Panc1 (cell line): ENCODE measurements around the gene MED13L. TPM values are rescaled to one million over a fixed set of nuclear protein-coding genes. Genes with fewer than 3 reads are reported as not detected.

Experiments
- ATAC-seq: fragments of 200-7000 bp; cut with Tn5 transposase; 2 replicates; pipeline ENCODE4 v1.9.1; 2020; ENCODE audit warnings: mild to moderate bottlenecking, moderate library complexity
- BruUV-seq: library from RNA; stranded (reverse); fragments of 400-500 nt; replicated peaks from 2 replicates; lab custom pipeline; 2021; lab: Mats Ljungman, UMichigan
- CTCF ChIA-PET: fragments of 300-600 bp; sonication (Branson Sonifier 250); formaldehyde crosslinking; loops from one replicate; lab custom pipeline; 2022; ENCODE audit warnings: antibody characterized with exemption; lab: Charles Lee
- POLR2A ChIA-PET: fragments of 300-600 bp; sonication (Branson Sonifier 250); formaldehyde crosslinking; loops from one replicate; lab custom pipeline; 2022; ENCODE audit warnings: antibody characterized with exemption; lab: Charles Lee
- DNase-seq: peaks from one replicate; pipeline ENCODE4 v3.0.0-alpha.2; 2010; ENCODE audit warnings: low read depth, low spot score
- H3K27ac ChIP-seq: 2 replicates; pipeline ENCODE4 v1.5.1; 2011; ENCODE audit warnings: mild to moderate bottlenecking, low read length, inconsistent platforms
- H3K27me3 ChIP-seq: fragments of 200-500 bp; sonication (Bioruptor generic); 2 replicates; pipeline ENCODE4 v1.6.0; 2014; ENCODE audit warnings: low read length, inconsistent platforms; ENCODE audit not compliant: control insufficient read depth, insufficient read depth
- H3K36me3 ChIP-seq: fragments of 200-500 bp; sonication (Bioruptor generic); 2 replicates; pipeline ENCODE4 v1.5.1; 2014; ENCODE audit warnings: inconsistent platforms, mild to moderate bottlenecking, low read length, moderate library complexity; ENCODE audit not compliant: control insufficient read depth, insufficient read depth
- H3K4me1 ChIP-seq: 2 replicates; pipeline ENCODE4 v1.5.1; 2011; ENCODE audit warnings: inconsistent platforms, mild to moderate bottlenecking, low read length, moderate library complexity; ENCODE audit not compliant: control insufficient read depth, insufficient read depth
- H3K4me3 ChIP-seq, 2 experiments: 2 replicates each; pipeline ENCODE4 v1.5.1; 2011 to 2012; ENCODE audit warnings: low read depth in 2 of 2, low read length in 2 of 2, mild to moderate bottlenecking in 2 of 2, inconsistent platforms in 1 of 2, moderate library complexity in 1 of 2
- H3K9me3 ChIP-seq: fragments of 200-500 bp; sonication (Bioruptor generic); 2 replicates; pipeline ENCODE4 v1.5.1; 2014; ENCODE audit warnings: low read depth, mild to moderate bottlenecking, inconsistent platforms, low read length, moderate library complexity; ENCODE audit not compliant: control insufficient read depth, insufficient read depth
- CTCF ChIP-seq: fragments of 450-650 bp; IDR thresholded peaks from 2 replicates; pipeline ENCODE4 v1.5.1; 2017; ENCODE audit warnings: mild to moderate bottlenecking
- POLR2AphosphoS5 ChIP-seq: IDR thresholded peaks from 2 replicates; pipeline ENCODE4 v1.6.1; 2012; ENCODE audit warnings: mild to moderate bottlenecking, low read depth, low read length, moderate library complexity
- REST ChIP-seq, 2 experiments: IDR thresholded peaks; 2 replicates each; pipeline ENCODE4 v1.6.1; 2011 to 2012; ENCODE audit warnings: low read depth in 2 of 2, control low read depth in 1 of 2, low read length in 1 of 2, mild to moderate bottlenecking in 1 of 2, moderate library complexity in 1 of 2; ENCODE audit not compliant: insufficient read depth in 1 of 2
- SIN3A ChIP-seq: IDR thresholded peaks from 2 replicates; pipeline ENCODE4 v1.6.1; 2012; ENCODE audit warnings: low read depth, mild to moderate bottlenecking, low read length, moderate library complexity, borderline replicate concordance; ENCODE audit not compliant: insufficient read depth
- TCF7L2 ChIP-seq: IDR thresholded peaks from 2 replicates; pipeline ENCODE4 v1.6.1; 2011; ENCODE audit warnings: mild to moderate bottlenecking, low read depth, low read length, inconsistent platforms
- in situ Hi-C: cut with HindIII; loops from 2 replicates; pipeline ENCODE4 v1.10.0; 2016; ENCODE audit warnings: low sequenced_read_pairs, low pct_unique_long_range_greater_than_20kb
- intact Hi-C: fragments of 100-400 bp; cut with micrococcal nuclease; formaldehyde crosslinking; loops from one replicate; pipeline ENCODE4 v1.10.0; 2022; ENCODE audit not compliant: unreplicated experiment
- total RNA-seq: library from RNA; stranded (reverse); gene quantifications from one replicate; pipeline ENCODE4 v1.2.1, GENCODE V29; 2021; ENCODE audit not compliant: unreplicated experiment

Gene MED13L
- total RNA-seq, 1 experiment from 2014 or later = 170 TPM

- in situ Hi-C loops = no loop called here
- peaks cover 3% of the 10 kb centered on the region; the same call in 1 of the 2 replicates for H3K36me3 ChIP-seq
- H3K27ac ChIP-seq = no peak overlapping the region
- intact Hi-C loops = no loop called here
- ATAC-seq (no peak), DNase-seq (no peak)
- no peaks in the 10 kb centered on the region for H3K4me1 ChIP-seq
- ChIA-PET POLR2A (no interaction called here), CTCF (no interaction called here)
- no peaks in the 10 kb centered on the region for H3K27me3 ChIP-seq
- TF ChIP-seq SIN3A (no peak), CTCF (no peak), REST (IDR thresholded peaks at IDR 0.05; ENCODE audit: insufficient read depth in 1 of 2, low read depth in 2 of 2, low read length in 1 of 2) (no peak), POLR2AphosphoS5 (no peak), TCF7L2 (no peak)
- BruUV-seq = no TSS peak
- no peaks in the 10 kb centered on the region for H3K9me3 ChIP-seq
- no peak overlapping the region for H3K4me3 ChIP-seq
These were observed 324.0 kb downstream of the MED13L start for GRCh38 chr12:115953450-115953849.

GRCh38 chr12:115953031-115953430 lies 324.5 kb downstream of the MED13L start:
- no peak for DNase-seq
- ChIA-PET CTCF (no interaction called here), POLR2A (no interaction called here)
- Histone ChIP-seq H3K4me1 (no peaks in the 10 kb centered on the region), H3K4me3 (no peak overlapping the region), H3K27me3 (no peaks in the 10 kb centered on the region), H3K27ac (no peak overlapping the region), H3K9me3 (no peaks in the 10 kb centered on the region), H3K36me3 (peaks cover 3% of the 10 kb centered on the region; the same call in 1 of the 2 replicates)
- intact Hi-C loops (no loop called here), in situ Hi-C loops (no loop called here)
- no TSS peak for BruUV-seq
- 0 out of 2 replicates have a peak, but pooled peaks have one; percentile 27 for ATAC-seq
- TF ChIP-seq TCF7L2 = no peak
- no peak for TF ChIP-seq SIN3A
- no peak for TF ChIP-seq POLR2AphosphoS5
- TF ChIP-seq CTCF = no peak
- TF ChIP-seq REST (IDR thresholded peaks at IDR 0.05; ENCODE audit: insufficient read depth in 1 of 2, low read depth in 2 of 2, low read length in 1 of 2) = no peak
